Smooth muscle cell (in vitro differentiated cells): ENCODE data around the gene FCGBP. TPM values are rescaled to one million over a fixed set of nuclear protein-coding genes. Genes with fewer than 3 reads are reported as not detected.

ENCODE experiments used
- DNase-seq: peaks from one replicate; lab custom pipeline; 2025; ENCODE audit not compliant: unreplicated experiment; lab: John Stamatoyannopoulos, UW
- H2AFZ ChIP-seq: fragments of 200-600 bp; sonication (generic); 2 replicates; pipeline ENCODE4 v1.6.0; 2016; ENCODE audit warnings: antibody characterized with exemption, low read depth, mild to moderate bottlenecking
- H3F3A ChIP-seq: fragments of 200-600 bp; sonication (generic); 2 replicates; pipeline ENCODE4 v1.6.0; 2017; ENCODE audit warnings: antibody characterized with exemption, low read depth
- H3K27ac ChIP-seq: fragments of 200-600 bp; sonication (generic); 2 replicates; pipeline ENCODE4 v1.5.1; 2016; ENCODE audit warnings: low read depth, mild to moderate bottlenecking
- H3K27me3 ChIP-seq: fragments of 200-600 bp; sonication (generic); 2 replicates; pipeline ENCODE4 v1.6.1; 2016; ENCODE audit warnings: low read depth, mild to moderate bottlenecking
- H3K36me3 ChIP-seq: fragments of 200-600 bp; sonication (generic); 2 replicates; pipeline ENCODE4 v1.5.1; 2016; ENCODE audit warnings: low read depth
- H3K4me1 ChIP-seq: fragments of 200-600 bp; sonication (generic); 2 replicates; pipeline ENCODE4 v1.5.1; 2016; ENCODE audit warnings: low read depth
- H3K4me2 ChIP-seq: fragments of 200-600 bp; sonication (generic); 2 replicates; pipeline ENCODE4 v1.6.0; 2016; ENCODE audit warnings: mild to moderate bottlenecking
- H3K4me3 ChIP-seq: fragments of 200-600 bp; sonication (generic); 2 replicates; pipeline ENCODE4 v1.5.1; 2016; ENCODE audit warnings: mild to moderate bottlenecking
- H3K79me2 ChIP-seq: fragments of 200-600 bp; sonication (generic); 2 replicates; pipeline ENCODE4 v1.6.0; 2016; ENCODE audit warnings: low read depth, mild to moderate bottlenecking
- H3K9ac ChIP-seq: fragments of 200-600 bp; sonication (generic); 2 replicates; pipeline ENCODE4 v1.6.0; 2016; ENCODE audit warnings: low read depth
- H3K9me3 ChIP-seq: fragments of 200-600 bp; sonication (generic); replicated peaks from 2 replicates; pipeline ENCODE4 v1.5.1; 2016; ENCODE audit warnings: low read depth
- H4K20me1 ChIP-seq: fragments of 200-600 bp; sonication (generic); 2 replicates; pipeline ENCODE4 v1.6.0; 2016; ENCODE audit warnings: low read depth
- WGBS: methylation state at CpG from one replicate; pipeline ENCODE4 v1.1.7; 2016; ENCODE audit warnings: low lambda C conversion rate; 5-methylcytosine and 5-hydroxymethylcytosine counted together
- polyA plus RNA-seq: library from polyadenylated mRNA; unstranded; fragments of >200 nt; fragmentation: Nextera tagmentation; extraction: Ambion mirVana; gene quantifications from 2 replicates; pipeline ENCODE4 v1.2.1, GENCODE V29; 2016
- total RNA-seq: library from RNA; depleted of rRNA; stranded (reverse); fragments of >200 nt; gene quantifications from 2 replicates; pipeline ENCODE4 v1.2.3, GENCODE V29; 2014
- TF ChIP-seq, protein P1 (sequence below): fragments of 200-600 bp; sonication (generic); IDR thresholded peaks from 2 replicates; pipeline ENCODE4 v1.5.1; 2017; ENCODE audit warnings: borderline replicate concordance, mild to moderate bottlenecking, antibody characterized with exemption; ENCODE audit not compliant: insufficient read depth, poor library complexity, severe bottlenecking

FCGBP gene
- total and polyA plus RNA-seq, 2 experiments from 2014 or later, result 0.15 to 0.18 TPM

DNA sequence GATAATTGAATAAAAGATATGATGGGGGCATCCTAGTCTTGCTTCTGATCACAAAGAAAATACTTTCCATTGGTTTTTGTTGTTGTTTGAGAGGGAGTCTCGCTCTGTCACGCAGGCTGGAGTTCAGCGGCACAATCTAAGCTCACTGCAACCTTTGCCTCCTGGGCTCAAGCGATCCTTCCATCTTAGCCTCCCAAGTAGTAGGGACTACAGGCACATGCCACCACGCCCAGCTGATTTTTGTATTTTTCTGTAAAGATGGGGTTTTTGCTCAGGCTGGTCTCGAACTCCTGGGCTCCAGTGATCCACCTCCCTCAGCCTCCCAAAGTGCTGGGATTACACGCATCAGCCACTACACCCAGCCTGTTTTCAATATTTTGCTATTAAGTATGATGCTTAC, 19.5 kb upstream of the FCGBP start:
- Histone ChIP-seq H3K27me3 (no peaks in the 10 kb centered on the region), H3F3A (no peaks in the 10 kb centered on the region), H3K9ac (no peak overlapping the region), H3K9me3 (no peaks in the 10 kb centered on the region), H3K4me2 (no peak overlapping the region), H3K4me3 (no peak overlapping the region), H2AFZ (no peak overlapping the region), H3K36me3 (no peaks in the 10 kb centered on the region), H4K20me1 (no peaks in the 10 kb centered on the region), H3K79me2 (no peaks in the 10 kb centered on the region), H3K27ac (no peak overlapping the region), H3K4me1 (no peaks in the 10 kb centered on the region)
- DNase-seq, result no peak
- TF ChIP-seq, protein P1, sequence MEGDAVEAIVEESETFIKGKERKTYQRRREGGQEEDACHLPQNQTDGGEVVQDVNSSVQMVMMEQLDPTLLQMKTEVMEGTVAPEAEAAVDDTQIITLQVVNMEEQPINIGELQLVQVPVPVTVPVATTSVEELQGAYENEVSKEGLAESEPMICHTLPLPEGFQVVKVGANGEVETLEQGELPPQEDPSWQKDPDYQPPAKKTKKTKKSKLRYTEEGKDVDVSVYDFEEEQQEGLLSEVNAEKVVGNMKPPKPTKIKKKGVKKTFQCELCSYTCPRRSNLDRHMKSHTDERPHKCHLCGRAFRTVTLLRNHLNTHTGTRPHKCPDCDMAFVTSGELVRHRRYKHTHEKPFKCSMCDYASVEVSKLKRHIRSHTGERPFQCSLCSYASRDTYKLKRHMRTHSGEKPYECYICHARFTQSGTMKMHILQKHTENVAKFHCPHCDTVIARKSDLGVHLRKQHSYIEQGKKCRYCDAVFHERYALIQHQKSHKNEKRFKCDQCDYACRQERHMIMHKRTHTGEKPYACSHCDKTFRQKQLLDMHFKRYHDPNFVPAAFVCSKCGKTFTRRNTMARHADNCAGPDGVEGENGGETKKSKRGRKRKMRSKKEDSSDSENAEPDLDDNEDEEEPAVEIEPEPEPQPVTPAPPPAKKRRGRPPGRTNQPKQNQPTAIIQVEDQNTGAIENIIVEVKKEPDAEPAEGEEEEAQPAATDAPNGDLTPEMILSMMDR, result no peak
- WGBS, result 97% methylated on average over 7 of the region's 7 CpGs

DNA sequence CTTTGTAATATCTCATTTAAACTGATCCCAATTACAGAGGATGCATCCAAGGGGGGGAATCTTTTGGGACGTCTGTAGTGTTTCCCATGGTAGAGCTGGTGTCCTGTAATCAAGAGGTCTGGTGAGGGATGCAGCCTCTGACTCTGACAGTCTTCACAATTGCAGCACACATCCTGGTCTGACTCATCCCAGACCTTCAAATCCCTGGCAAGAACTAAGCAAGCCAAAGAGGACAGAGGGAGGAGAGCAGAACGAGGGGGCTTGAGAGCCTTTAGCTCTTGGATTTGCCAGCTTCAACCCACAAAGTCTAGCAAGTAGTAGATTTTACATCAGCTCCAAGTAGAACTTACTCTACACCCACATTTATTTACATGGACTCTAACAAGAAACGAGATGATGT, 17.3 kb upstream of the FCGBP start:
- Histone ChIP-seq H3K79me2 (no peaks in the 10 kb centered on the region), H3F3A (no peaks in the 10 kb centered on the region), H2AFZ (no peak overlapping the region), H3K27ac (peak overlapping the region; percentile 32), H3K9ac (no peak overlapping the region), H4K20me1 (no peaks in the 10 kb centered on the region), H3K36me3 (no peaks in the 10 kb centered on the region), H3K4me3 (no peak overlapping the region), H3K4me2 (peak overlapping the region; percentile 11), H3K9me3 (no peaks in the 10 kb centered on the region), H3K4me1 (no peaks in the 10 kb centered on the region), H3K27me3 (no peaks in the 10 kb centered on the region)
- no peak for DNase-seq
- WGBS, result 13% methylated on average over 3 of the region's 3 CpGs
- TF ChIP-seq, protein P1, result no peak

- no peaks in the 10 kb centered on the region for H3K36me3 ChIP-seq
- H4K20me1 ChIP-seq, result no peaks in the 10 kb centered on the region
- no peaks in the 10 kb centered on the region for H3K4me1 ChIP-seq
- H3K9ac ChIP-seq, result no peak overlapping the region
- 90% methylated on average over 2 of the region's 2 CpGs for WGBS
- H3K4me2 ChIP-seq, result no peak overlapping the region
- no peak for DNase-seq
- no peaks in the 10 kb centered on the region for H3F3A ChIP-seq
- H3K27ac ChIP-seq, result no peak overlapping the region
- no peak overlapping the region for H2AFZ ChIP-seq
- H3K4me3 ChIP-seq, result no peak overlapping the region
- H3K27me3 ChIP-seq, result no peaks in the 10 kb centered on the region
- TF ChIP-seq, protein P1, result no peak
- H3K9me3 ChIP-seq, result no peaks in the 10 kb centered on the region
- H3K79me2 ChIP-seq, result no peaks in the 10 kb centered on the region
These were observed 16.7 kb upstream of the FCGBP start for GRCh38 chr19:39951065-39951650.

- Histone ChIP-seq H3K27ac (no peak overlapping the region), H3K4me3 (no peak overlapping the region), H3K4me1 (no peaks in the 10 kb centered on the region), H3K36me3 (no peaks in the 10 kb centered on the region), H3K9me3 (no peaks in the 10 kb centered on the region), H4K20me1 (no peaks in the 10 kb centered on the region), H3K79me2 (no peaks in the 10 kb centered on the region), H2AFZ (no peak overlapping the region), H3K9ac (no peak overlapping the region), H3K4me2 (no peak overlapping the region), H3K27me3 (no peaks in the 10 kb centered on the region), H3F3A (no peaks in the 10 kb centered on the region)
- TF ChIP-seq, protein P1, result no peak
- 83% methylated on average over 2 of the region's 2 CpGs for WGBS
- no peak for DNase-seq
These were observed 14.8 kb upstream of the FCGBP start for GRCh38 chr19:39949026-39949747.
